ENCODE results near the gene OSBP2. TPM values are rescaled to one million over a fixed set of nuclear protein-coding genes. Genes with fewer than 3 reads are reported as not detected.

OSBP2 gene
- total RNA-seq, 1 donor from 2014 or later = 0.58 TPM

DNA sequence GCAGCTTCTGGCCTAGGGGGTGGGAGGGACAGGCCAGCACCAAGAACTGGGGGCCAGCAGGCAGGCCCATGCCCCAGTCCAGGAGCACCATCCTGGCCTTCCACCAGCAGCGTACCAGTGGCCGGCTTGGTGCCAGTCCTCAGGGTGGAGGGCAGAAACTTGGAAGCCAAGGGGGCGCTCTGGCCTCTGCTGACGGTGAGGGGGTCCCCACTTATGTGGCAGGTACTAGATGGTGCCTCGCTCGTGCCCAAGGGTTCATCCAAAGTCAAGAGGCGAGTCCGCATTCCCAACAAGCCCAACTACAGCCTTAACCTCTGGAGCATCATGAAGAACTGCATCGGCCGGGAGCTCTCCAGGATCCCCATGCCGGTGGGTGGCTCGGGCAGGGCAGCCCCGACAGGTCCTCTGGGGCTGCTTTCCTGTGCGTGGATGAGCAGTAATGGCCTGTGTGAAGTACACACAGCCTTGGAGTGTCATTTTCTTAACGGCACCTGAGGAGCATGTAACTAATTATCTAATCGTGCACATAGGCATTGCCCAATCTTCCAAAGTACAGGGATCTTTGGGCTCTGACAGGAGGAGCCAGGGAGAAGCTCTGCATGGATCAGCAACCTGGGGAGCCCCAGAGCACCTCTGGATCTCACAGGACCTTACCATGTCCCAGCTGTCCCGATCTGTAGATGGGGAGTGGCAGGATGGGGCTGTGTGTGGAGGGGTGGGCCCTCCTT is 194.8 kb downstream of the OSBP2 start:
- TF ChIP-seq EZH2 (IDR thresholded peaks at IDR 0.05) (no peak), EZH2phosphoT487 (IDR thresholded peaks at IDR 0.05) (no peak)
- TF ChIP-seq, protein P1, sequence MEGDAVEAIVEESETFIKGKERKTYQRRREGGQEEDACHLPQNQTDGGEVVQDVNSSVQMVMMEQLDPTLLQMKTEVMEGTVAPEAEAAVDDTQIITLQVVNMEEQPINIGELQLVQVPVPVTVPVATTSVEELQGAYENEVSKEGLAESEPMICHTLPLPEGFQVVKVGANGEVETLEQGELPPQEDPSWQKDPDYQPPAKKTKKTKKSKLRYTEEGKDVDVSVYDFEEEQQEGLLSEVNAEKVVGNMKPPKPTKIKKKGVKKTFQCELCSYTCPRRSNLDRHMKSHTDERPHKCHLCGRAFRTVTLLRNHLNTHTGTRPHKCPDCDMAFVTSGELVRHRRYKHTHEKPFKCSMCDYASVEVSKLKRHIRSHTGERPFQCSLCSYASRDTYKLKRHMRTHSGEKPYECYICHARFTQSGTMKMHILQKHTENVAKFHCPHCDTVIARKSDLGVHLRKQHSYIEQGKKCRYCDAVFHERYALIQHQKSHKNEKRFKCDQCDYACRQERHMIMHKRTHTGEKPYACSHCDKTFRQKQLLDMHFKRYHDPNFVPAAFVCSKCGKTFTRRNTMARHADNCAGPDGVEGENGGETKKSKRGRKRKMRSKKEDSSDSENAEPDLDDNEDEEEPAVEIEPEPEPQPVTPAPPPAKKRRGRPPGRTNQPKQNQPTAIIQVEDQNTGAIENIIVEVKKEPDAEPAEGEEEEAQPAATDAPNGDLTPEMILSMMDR (IDR thresholded peaks at IDR 0.05) = no peak
- no peaks in the 10 kb centered on the region for H3F3A ChIP-seq (ENCODE audit: low read depth)
- no peak overlapping the region for H2AFZ ChIP-seq (replicated peaks)
- H3K4me3 Mint-ChIP-seq = no peak overlapping the region
- no peaks in the 10 kb centered on the region for H3K36me3 ChIP-seq
- no peak overlapping the region for H3K9ac ChIP-seq
- no peaks in the 10 kb centered on the region for H3K79me2 ChIP-seq (ENCODE audit: low read depth)
- no peaks in the 10 kb centered on the region for H3K27me3 ChIP-seq
- H3K4me3 ChIP-seq = no peak overlapping the region
- no peaks in the 10 kb centered on the region for H4K20me1 ChIP-seq (ENCODE audit: low read depth)
- no peaks in the 10 kb centered on the region for H3K9me3 ChIP-seq (ENCODE audit: low read depth)
- no peak overlapping the region for H3K4me2 ChIP-seq
- H3K4me1 ChIP-seq = no peaks in the 10 kb centered on the region
- peaks cover 5% of the 10 kb centered on the region for H3K36me3 Mint-ChIP-seq
- H3K27ac ChIP-seq = no peak overlapping the region
- no peak for DNase-seq (ENCODE audit: low spot score)
- H3K4me1 Mint-ChIP-seq = no peaks in the 10 kb centered on the region
- no peak overlapping the region for H3K27ac Mint-ChIP-seq
- H3K27me3 Mint-ChIP-seq (ENCODE audit: insufficient read depth, low read depth) = peaks cover 7% of the 10 kb centered on the region
- no peaks in the 10 kb centered on the region for H3K9me3 Mint-ChIP-seq

DNA sequence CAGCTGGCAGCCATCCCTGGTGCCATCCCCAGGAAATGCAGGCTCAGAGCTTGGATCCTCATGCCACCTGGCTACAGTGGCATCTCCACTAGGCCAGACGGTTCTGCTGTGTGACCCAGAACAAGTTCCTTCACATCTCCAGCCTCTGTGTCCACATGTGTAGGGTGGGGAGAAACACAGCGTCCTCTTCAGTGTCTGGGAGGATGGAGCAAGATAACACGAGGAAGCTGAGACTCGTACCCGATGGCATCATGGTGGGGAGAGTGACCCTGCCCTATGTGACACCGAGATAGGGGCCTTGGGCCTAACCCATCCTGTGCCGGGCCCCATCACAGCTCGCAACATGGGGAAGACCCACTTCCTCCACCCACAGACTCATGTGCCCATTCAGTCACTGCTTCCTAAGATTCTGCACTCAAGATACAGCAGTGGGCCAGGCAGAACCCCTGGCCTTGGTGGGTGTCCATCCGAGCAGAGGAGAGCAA is 195.4 kb downstream of the OSBP2 start:
- Histone ChIP-seq H4K20me1 (ENCODE audit: low read depth) (no peaks in the 10 kb centered on the region), H3K4me1 (no peaks in the 10 kb centered on the region), H3K9me3 (ENCODE audit: low read depth) (no peaks in the 10 kb centered on the region), H3K36me3 (no peaks in the 10 kb centered on the region), H3K4me3 (no peak overlapping the region), H3K27ac (no peak overlapping the region), H3K4me2 (no peak overlapping the region), H3K27me3 (no peaks in the 10 kb centered on the region), H2AFZ (replicated peaks) (no peak overlapping the region), H3K9ac (no peak overlapping the region), H3K79me2 (ENCODE audit: low read depth) (no peaks in the 10 kb centered on the region), H3F3A (ENCODE audit: low read depth) (no peaks in the 10 kb centered on the region)
- DNase-seq (ENCODE audit: low spot score) = no peak
- Mint-ChIP-seq H3K27ac (no peak overlapping the region), H3K9me3 (no peaks in the 10 kb centered on the region), H3K4me3 (no peak overlapping the region), H3K36me3 (peaks cover 5% of the 10 kb centered on the region), H3K27me3 (ENCODE audit: insufficient read depth, low read depth) (peaks cover 7% of the 10 kb centered on the region), H3K4me1 (no peaks in the 10 kb centered on the region)
- TF ChIP-seq EZH2phosphoT487 (IDR thresholded peaks at IDR 0.05) (no peak), EZH2 (IDR thresholded peaks at IDR 0.05) (no peak)
- TF ChIP-seq, protein P1 (IDR thresholded peaks at IDR 0.05) = no peak

DNA sequence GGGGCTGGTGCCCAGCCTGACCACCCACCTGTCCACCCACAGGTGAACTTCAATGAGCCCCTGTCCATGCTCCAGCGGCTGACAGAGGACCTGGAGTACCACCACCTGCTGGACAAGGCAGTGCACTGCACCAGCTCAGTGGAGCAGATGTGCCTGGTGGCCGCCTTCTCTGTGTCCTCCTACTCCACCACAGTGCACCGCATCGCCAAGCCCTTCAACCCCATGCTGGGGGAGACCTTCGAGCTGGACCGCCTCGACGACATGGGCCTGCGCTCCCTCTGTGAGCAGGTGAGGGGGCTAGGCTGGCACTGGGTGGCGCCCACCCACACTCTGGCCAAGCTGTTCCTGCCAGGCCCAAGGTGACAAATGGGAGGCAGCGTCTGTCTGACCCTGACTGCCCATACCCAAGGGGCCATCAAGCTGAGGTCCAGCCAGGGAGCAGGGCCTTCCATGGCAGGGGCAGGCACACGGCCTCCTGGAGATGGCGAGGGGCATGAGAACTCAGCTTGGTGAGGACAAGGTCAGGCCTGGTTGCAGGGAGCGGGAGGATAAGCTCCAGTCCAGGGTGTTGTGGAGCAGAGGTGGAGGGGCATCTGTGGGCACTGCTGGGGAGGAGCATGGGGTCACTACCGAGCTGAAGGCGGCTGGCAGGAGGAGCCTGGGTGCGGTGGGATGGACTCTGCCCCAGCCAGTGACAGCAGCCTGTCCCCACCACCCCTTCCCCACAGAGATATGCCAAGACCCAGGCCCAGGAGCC is 196.2 kb downstream of the OSBP2 start:
- Mint-ChIP-seq H3K27me3 (ENCODE audit: insufficient read depth, low read depth) (peaks cover 7% of the 10 kb centered on the region), H3K36me3 (peaks cover 5% of the 10 kb centered on the region), H3K4me1 (no peaks in the 10 kb centered on the region), H3K9me3 (no peaks in the 10 kb centered on the region), H3K27ac (no peak overlapping the region), H3K4me3 (no peak overlapping the region)
- Histone ChIP-seq H2AFZ (replicated peaks) (no peak overlapping the region), H3K36me3 (no peaks in the 10 kb centered on the region), H3K4me3 (no peak overlapping the region), H3K4me2 (no peak overlapping the region), H3K9me3 (ENCODE audit: low read depth) (no peaks in the 10 kb centered on the region), H3K4me1 (no peaks in the 10 kb centered on the region), H4K20me1 (ENCODE audit: low read depth) (no peaks in the 10 kb centered on the region), H3K9ac (no peak overlapping the region), H3K27me3 (no peaks in the 10 kb centered on the region), H3K79me2 (ENCODE audit: low read depth) (no peaks in the 10 kb centered on the region), H3K27ac (no peak overlapping the region), H3F3A (ENCODE audit: low read depth) (no peaks in the 10 kb centered on the region)
- TF ChIP-seq, protein P1 (IDR thresholded peaks at IDR 0.05) = peak; percentile 73
- TF ChIP-seq EZH2phosphoT487 (IDR thresholded peaks at IDR 0.05) (no peak), EZH2 (IDR thresholded peaks at IDR 0.05) (no peak)
- peak; percentile 61 for DNase-seq (ENCODE audit: low spot score)

Data from neural progenitor cell (in vitro differentiated cells).